ENCODE data around the gene TMEM233.

Gene TMEM233

DNA sequence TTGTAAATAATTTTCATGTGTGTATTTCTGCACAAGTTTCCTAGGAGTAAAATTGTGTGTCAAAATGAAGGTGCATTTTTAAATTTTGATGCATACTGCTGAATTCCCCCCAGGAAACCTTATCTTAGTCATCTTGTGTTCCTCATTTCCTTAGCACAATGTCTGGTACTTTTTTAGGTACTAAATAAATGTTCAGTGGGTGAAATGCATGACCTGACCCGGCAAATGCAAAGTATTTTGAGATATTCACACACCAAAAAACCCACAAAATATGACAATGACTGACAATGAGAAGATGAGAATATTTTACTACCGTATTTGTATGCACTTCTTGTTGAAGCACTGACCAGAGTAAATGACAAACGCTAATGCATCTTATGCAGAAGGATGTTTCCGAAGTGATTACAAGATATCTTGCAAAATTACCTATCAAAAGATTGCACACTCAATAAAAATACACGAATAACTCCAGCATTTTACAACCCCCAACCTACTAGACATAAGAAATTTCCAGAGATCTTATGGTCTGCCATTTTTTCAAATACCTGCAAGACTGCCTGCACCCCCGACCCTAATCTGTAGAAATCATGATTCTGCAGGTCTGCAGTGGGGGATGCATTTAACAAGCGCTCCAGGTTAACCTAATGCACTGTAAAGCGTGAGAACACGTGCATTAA lies 73.5 kb downstream of the TMEM233 start:
- no peak for FAIRE-seq
- no peak for DNase-seq (ENCODE audit: insufficient read length, low spot score)
- TF ChIP-seq CTCF (IDR thresholded peaks at IDR 0.05; ENCODE audit: insufficient read depth, missing control alignments) = no peak

GRCh38 chr12:119667577-119668323 lies 74.2 kb downstream of the TMEM233 start, which contains the start of gene PRKAB1:
TSS of gene PRKAB1 (plus strand) at chr12:119668133. CDS start at chr12:119668245, 112 bp downstream.
- TF ChIP-seq CTCF (IDR thresholded peaks at IDR 0.05; ENCODE audit: insufficient read depth, missing control alignments) = peak; percentile 75
- FAIRE-seq (no peak), DNase-seq (ENCODE audit: insufficient read length, low spot score) (peak; percentile 77)

DNA sequence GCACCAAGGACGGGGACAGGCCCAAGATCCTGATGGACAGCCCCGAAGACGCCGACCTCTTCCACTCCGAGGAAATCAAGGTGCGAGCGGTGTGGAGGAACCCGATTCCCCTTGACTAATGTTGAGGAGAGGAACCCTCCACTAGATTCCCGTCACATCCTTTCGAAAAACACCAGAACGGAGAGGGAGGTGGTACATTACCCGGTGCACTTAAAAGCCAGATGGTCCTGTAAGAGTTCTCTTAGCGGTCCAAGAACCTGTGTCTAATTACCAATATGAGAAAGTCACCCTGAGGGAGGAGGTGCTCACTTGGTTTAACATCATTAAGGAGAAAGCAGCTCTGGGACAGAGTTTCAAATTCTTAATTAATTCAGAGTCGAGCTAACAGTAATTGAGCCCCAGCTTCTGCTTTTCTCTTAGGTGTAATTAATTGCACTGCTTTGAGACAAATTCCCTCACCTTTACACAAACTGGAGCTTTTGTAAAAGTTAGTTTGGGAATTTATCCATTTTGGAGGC lies 74.8 kb downstream of the TMEM233 start:
- no peak for DNase-seq (ENCODE audit: insufficient read length, low spot score)
- TF ChIP-seq CTCF (IDR thresholded peaks at IDR 0.05; ENCODE audit: insufficient read depth, missing control alignments) = no peak
- no peak for FAIRE-seq

GRCh38 chr12:119669744-119670472 lies 76.3 kb downstream of the TMEM233 start:
- no peak for TF ChIP-seq CTCF (IDR thresholded peaks at IDR 0.05; ENCODE audit: insufficient read depth, missing control alignments)
- FAIRE-seq (no peak), DNase-seq (ENCODE audit: insufficient read length, low spot score) (no peak)

DNA sequence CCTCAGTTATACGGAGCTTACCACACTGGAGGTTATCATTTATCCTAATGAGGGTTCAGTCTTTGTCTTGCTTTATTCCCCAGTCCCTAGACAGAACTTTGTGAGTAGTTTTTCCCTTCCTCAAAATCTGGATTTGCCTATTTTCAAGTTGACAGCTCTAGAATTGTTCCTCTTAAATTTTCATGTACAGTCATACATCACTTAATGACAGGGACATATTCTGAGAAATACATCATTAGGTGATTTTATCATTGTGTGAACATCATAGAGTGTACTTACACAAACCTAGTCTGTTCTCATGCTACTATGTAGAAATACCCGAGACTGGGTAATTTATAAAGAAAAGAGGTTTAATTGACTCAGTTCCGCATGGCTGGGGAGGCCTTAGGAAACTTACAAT lies 77.5 kb downstream of the TMEM233 start:
- no peak for DNase-seq (ENCODE audit: insufficient read length, low spot score)
- FAIRE-seq = no peak
- TF ChIP-seq CTCF (IDR thresholded peaks at IDR 0.05; ENCODE audit: insufficient read depth, missing control alignments) = no peak

DNA sequence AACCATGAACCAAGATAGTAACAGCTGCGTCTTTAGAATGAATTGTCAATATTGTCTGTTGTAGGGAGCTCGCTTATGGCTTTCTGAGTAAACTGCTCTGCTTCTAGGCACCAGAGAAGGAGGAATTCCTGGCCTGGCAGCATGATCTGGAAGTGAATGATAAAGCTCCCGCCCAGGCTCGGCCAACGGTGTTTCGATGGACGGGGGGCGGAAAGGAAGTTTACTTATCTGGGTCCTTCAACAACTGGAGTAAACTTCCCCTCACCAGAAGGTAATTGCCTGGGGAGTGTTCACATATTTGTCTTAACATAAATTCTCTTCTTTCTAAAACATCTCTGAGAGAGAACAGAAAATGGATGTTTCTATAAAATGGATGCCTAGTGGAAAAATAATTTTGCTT lies 78.6 kb downstream of the TMEM233 start:
- no peak for FAIRE-seq
- no peak for TF ChIP-seq CTCF (IDR thresholded peaks at IDR 0.05; ENCODE audit: insufficient read depth, missing control alignments)
- no peak for DNase-seq (ENCODE audit: insufficient read length, low spot score)

Measured in D721Med (cell line).